HG02970 (cell line): ENCODE data around the gene HSPBAP1.
"Not testable (repeated sequence)": the region's sequence is repeated elsewhere in the genome, so short reads cannot be mapped to it uniquely, and the experiment has no call there.

Experiments
- ATAC-seq: cut with Tn5 transposase; IDR thresholded peaks from one replicate; pipeline ENCODE4 v1.9.1; 2021; ENCODE audit warnings: mild to moderate bottlenecking, moderate library complexity, moderate number of reproducible peaks; ENCODE audit not compliant: unreplicated experiment, low FRiP score

The HSPBAP1 gene

GRCh38 chr3:122743581-122744120, 50.0 kb downstream of the HSPBAP1 start:
- no peak for ATAC-seq

- ATAC-seq = no peak
Observed at GRCh38 chr3:122742234-122742633, 51.4 kb downstream of the HSPBAP1 start.

- no peak for ATAC-seq
Observed at GRCh38 chr3:122739172-122739571, 54.5 kb downstream of the HSPBAP1 start.

- ATAC-seq = not testable (repeated sequence)
Observed at GRCh38 chr3:122732682-122733525, 60.7 kb downstream of the HSPBAP1 start.

GRCh38 chr3:122730240-122730639, 63.4 kb downstream of the HSPBAP1 start:
- ATAC-seq = no peak

GRCh38 chr3:122728756-122729514, 64.7 kb downstream of the HSPBAP1 start:
- no peak for ATAC-seq

- no peak for ATAC-seq
Observed at GRCh38 chr3:122728186-122728585, 65.4 kb downstream of the HSPBAP1 start.

GRCh38 chr3:122727766-122728165, 65.9 kb downstream of the HSPBAP1 start:
- no peak for ATAC-seq

- ATAC-seq = no peak
Observed at GRCh38 chr3:122727294-122727693, 66.3 kb downstream of the HSPBAP1 start.

GRCh38 chr3:122725106-122725505, 68.5 kb downstream of the HSPBAP1 start:
- ATAC-seq = no peak

- ATAC-seq = no peak
Observed at GRCh38 chr3:122719273-122719921, 74.2 kb downstream of the HSPBAP1 start.

- ATAC-seq = no peak
Observed at GRCh38 chr3:122716667-122717066, 77.0 kb downstream of the HSPBAP1 start.

- ATAC-seq = no peak
Observed at GRCh38 chr3:122714273-122714672, 79.4 kb downstream of the HSPBAP1 start.

- not testable (repeated sequence) for ATAC-seq
Observed at GRCh38 chr3:122710616-122711251, 82.9 kb downstream of the HSPBAP1 start.

- ATAC-seq = no peak
Observed at GRCh38 chr3:122705379-122705778, 88.3 kb downstream of the HSPBAP1 start.

- ATAC-seq = no peak
Observed at GRCh38 chr3:122700193-122700592, 93.4 kb downstream of the HSPBAP1 start.

GRCh38 chr3:122697952-122698620, 95.5 kb downstream of the HSPBAP1 start:
- no peak for ATAC-seq

GRCh38 chr3:122695927-122696561, 97.6 kb downstream of the HSPBAP1 start:
- no peak for ATAC-seq

- ATAC-seq = no peak
Observed at GRCh38 chr3:122694966-122695365, 98.7 kb downstream of the HSPBAP1 start.
